ENCODE data around the gene DOCK9.

DOCK9 gene

DNA sequence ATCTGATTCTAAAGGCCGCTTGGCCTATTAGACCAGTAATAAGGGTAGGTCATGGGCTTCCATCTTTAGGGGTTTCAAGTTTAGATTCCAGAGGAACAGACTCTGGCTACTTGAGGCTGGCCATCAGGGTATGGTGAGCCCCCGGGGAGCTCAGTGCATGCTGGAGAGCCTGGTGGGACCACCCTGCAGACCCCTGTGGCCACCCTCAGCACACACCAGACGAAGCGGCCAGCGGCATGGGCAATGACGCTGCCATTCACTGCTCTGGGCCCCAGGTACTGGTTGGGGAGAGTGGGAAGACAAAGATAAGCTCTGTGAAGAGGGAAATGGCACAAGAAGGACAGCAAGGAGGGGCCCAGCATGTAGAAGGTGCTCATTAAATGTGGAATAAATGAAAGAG, 126.6 kb downstream of the DOCK9 start:
- no peaks in the 10 kb centered on the region for H3K27me3 ChIP-seq (ENCODE audit: control insufficient read depth in 2 of 2, insufficient read depth in 2 of 2, low read length in 2 of 2)
- H3K4me3 ChIP-seq (ENCODE audit: low read length in 2 of 2), result no peak overlapping the region
- H3K27ac ChIP-seq (ENCODE audit: low read depth in 2 of 2, low read length in 2 of 2), result no peak overlapping the region
- no peaks in the 10 kb centered on the region for H3K4me1 ChIP-seq (ENCODE audit: control insufficient read depth in 2 of 2, insufficient read depth in 2 of 2, low read length in 2 of 2)
- no peak overlapping the region for H3K9ac ChIP-seq (ENCODE audit: low read depth in 1 of 2, low read length in 2 of 2)
- H3K9me3 ChIP-seq (ENCODE audit: control insufficient read depth in 2 of 2, low read length in 2 of 2), result no peaks in the 10 kb centered on the region
- H3K36me3 ChIP-seq (ENCODE audit: control insufficient read depth in 2 of 2, insufficient read depth in 2 of 2, low read length in 2 of 2), result peaks cover 14 to 15% of the 10 kb centered on the region in 2 donors

DNA sequence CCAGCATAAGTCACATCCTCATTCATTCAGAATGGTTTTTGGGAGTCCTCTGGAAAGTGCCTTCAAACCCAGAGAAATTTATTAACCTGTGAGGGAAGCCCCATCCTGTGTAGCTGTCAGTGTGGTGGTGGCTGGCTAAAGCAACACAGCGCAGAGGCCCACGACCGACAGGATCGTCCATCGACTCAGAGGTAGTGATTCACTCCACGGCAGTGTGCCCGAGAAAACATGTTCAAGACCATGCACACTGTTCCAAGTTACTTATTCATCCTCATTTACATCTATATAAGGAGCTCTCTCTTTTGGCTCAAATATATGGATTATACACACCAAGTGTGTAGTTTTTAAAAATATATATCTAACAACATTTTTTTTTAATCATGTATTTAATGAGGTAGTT, 129.1 kb downstream of the DOCK9 start:
- Histone ChIP-seq H3K9me3 (ENCODE audit: control insufficient read depth in 2 of 2, low read length in 2 of 2) (no peaks in the 10 kb centered on the region), H3K36me3 (ENCODE audit: control insufficient read depth in 2 of 2, insufficient read depth in 2 of 2, low read length in 2 of 2) (peaks cover 12 to 16% of the 10 kb centered on the region in 2 donors), H3K27ac (ENCODE audit: low read depth in 2 of 2, low read length in 2 of 2) (no peak overlapping the region), H3K4me1 (ENCODE audit: control insufficient read depth in 2 of 2, insufficient read depth in 2 of 2, low read length in 2 of 2) (no peaks in the 10 kb centered on the region), H3K9ac (ENCODE audit: low read depth in 1 of 2, low read length in 2 of 2) (no peak overlapping the region), H3K27me3 (ENCODE audit: control insufficient read depth in 2 of 2, insufficient read depth in 2 of 2, low read length in 2 of 2) (no peaks in the 10 kb centered on the region), H3K4me3 (ENCODE audit: low read length in 2 of 2) (no peak overlapping the region)

GRCh38 chr13:98847780-98848179, 130.1 kb downstream of the DOCK9 start:
- no peak overlapping the region for H3K27ac ChIP-seq (ENCODE audit: low read depth in 2 of 2, low read length in 2 of 2)
- no peaks in the 10 kb centered on the region for H3K4me1 ChIP-seq (ENCODE audit: control insufficient read depth in 2 of 2, insufficient read depth in 2 of 2, low read length in 2 of 2)
- no peaks in the 10 kb centered on the region for H3K9me3 ChIP-seq (ENCODE audit: control insufficient read depth in 2 of 2, low read length in 2 of 2)
- peaks cover 9 to 16% of the 10 kb centered on the region in 2 donors for H3K36me3 ChIP-seq (ENCODE audit: control insufficient read depth in 2 of 2, insufficient read depth in 2 of 2, low read length in 2 of 2)
- H3K4me3 ChIP-seq (ENCODE audit: low read length in 2 of 2), result no peak overlapping the region
- H3K9ac ChIP-seq (ENCODE audit: low read depth in 1 of 2, low read length in 2 of 2), result no peak overlapping the region
- H3K27me3 ChIP-seq (ENCODE audit: control insufficient read depth in 2 of 2, insufficient read depth in 2 of 2, low read length in 2 of 2), result no peaks in the 10 kb centered on the region

DNA sequence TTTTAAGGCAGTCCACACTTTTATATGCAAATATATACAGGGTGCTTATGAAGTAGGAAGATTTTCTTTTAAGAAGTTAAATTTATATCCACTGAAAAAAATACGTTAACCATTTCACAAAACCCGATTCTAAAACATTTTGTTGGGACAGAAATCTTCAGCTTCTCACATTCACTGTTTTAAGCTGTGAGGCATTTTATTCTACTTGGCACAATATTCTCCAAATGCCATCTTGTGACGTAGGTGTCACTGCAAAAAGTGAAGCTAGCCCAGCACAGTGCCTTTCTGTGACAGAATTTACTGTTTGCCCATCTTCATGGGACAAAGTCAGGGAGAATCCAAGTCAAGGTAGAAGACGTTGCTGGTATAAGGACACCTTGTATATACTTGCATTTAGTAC, 130.9 kb downstream of the DOCK9 start:
- H3K9me3 ChIP-seq (ENCODE audit: control insufficient read depth in 2 of 2, low read length in 2 of 2), result no peaks in the 10 kb centered on the region
- H3K4me3 ChIP-seq (ENCODE audit: low read length in 2 of 2), result no peak overlapping the region
- H3K4me1 ChIP-seq (ENCODE audit: control insufficient read depth in 2 of 2, insufficient read depth in 2 of 2, low read length in 2 of 2), result no peaks in the 10 kb centered on the region
- H3K36me3 ChIP-seq (ENCODE audit: control insufficient read depth in 2 of 2, insufficient read depth in 2 of 2, low read length in 2 of 2), result peaks cover 9 to 16% of the 10 kb centered on the region in 2 donors
- H3K27ac ChIP-seq (ENCODE audit: low read depth in 2 of 2, low read length in 2 of 2), result no peak overlapping the region
- H3K9ac ChIP-seq (ENCODE audit: low read depth in 1 of 2, low read length in 2 of 2), result no peak overlapping the region
- H3K27me3 ChIP-seq (ENCODE audit: control insufficient read depth in 2 of 2, insufficient read depth in 2 of 2, low read length in 2 of 2), result no peaks in the 10 kb centered on the region

DNA sequence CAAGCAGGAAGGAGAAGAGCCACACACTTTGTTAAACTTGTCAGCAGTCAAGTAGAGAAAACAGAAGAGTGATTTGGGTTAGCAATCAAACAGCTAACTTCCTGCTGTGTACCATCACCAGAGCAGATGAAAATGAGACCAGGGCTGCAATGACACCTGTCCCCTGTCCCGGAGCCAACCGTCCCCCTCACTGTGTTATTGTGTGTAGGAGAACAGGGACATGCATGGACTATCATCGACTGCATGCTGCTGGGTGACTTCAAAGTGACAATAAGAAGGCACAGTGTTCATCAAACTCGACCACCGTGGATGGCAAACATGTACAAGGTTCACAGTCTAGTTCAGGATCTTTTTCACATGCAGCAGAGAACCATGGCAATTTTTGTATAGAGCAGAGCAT, 131.3 kb downstream of the DOCK9 start:
- Histone ChIP-seq H3K27ac (ENCODE audit: low read depth in 2 of 2, low read length in 2 of 2) (no peak overlapping the region), H3K4me3 (ENCODE audit: low read length in 2 of 2) (no peak overlapping the region)

DNA sequence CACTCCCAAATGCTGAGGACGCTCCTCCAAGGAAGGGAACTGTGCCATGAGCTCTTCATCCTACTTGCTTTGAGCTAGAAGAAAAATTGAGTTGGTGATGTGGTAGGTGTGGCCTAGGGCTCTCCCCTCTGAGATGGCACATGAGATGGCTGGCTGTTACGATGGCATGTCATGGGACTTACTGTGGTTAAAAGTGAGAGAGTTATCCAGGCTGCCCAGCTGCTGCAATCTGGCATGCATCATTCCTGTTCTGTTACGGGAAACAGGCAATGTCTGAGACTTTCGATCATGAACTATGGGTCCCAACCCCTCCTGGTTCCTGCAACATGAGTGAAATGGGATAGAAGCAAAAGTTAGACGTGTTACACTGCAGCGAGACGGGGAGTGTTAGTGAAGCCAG, 132.1 kb downstream of the DOCK9 start:
- Histone ChIP-seq H3K27ac (ENCODE audit: low read depth in 2 of 2, low read length in 2 of 2) (no peak overlapping the region), H3K27me3 (ENCODE audit: control insufficient read depth in 2 of 2, insufficient read depth in 2 of 2, low read length in 2 of 2) (no peaks in the 10 kb centered on the region), H3K4me3 (ENCODE audit: low read length in 2 of 2) (no peak overlapping the region), H3K9me3 (ENCODE audit: control insufficient read depth in 2 of 2, low read length in 2 of 2) (no peaks in the 10 kb centered on the region), H3K4me1 (ENCODE audit: control insufficient read depth in 2 of 2, insufficient read depth in 2 of 2, low read length in 2 of 2) (no peaks in the 10 kb centered on the region), H3K36me3 (ENCODE audit: control insufficient read depth in 2 of 2, insufficient read depth in 2 of 2, low read length in 2 of 2) (peaks cover 6 to 16% of the 10 kb centered on the region in 2 donors), H3K9ac (ENCODE audit: low read depth in 1 of 2, low read length in 2 of 2) (no peak overlapping the region)

More for the DNA sequence above, 131.3 kb downstream of the DOCK9 start:
- Histone ChIP-seq H3K9me3 (ENCODE audit: control insufficient read depth in 2 of 2, low read length in 2 of 2) (no peaks in the 10 kb centered on the region), H3K9ac (ENCODE audit: low read depth in 1 of 2, low read length in 2 of 2) (no peak overlapping the region), H3K4me1 (ENCODE audit: control insufficient read depth in 2 of 2, insufficient read depth in 2 of 2, low read length in 2 of 2) (no peaks in the 10 kb centered on the region), H3K36me3 (ENCODE audit: control insufficient read depth in 2 of 2, insufficient read depth in 2 of 2, low read length in 2 of 2) (peaks cover 9 to 16% of the 10 kb centered on the region in 2 donors), H3K27me3 (ENCODE audit: control insufficient read depth in 2 of 2, insufficient read depth in 2 of 2, low read length in 2 of 2) (no peaks in the 10 kb centered on the region)

DNA sequence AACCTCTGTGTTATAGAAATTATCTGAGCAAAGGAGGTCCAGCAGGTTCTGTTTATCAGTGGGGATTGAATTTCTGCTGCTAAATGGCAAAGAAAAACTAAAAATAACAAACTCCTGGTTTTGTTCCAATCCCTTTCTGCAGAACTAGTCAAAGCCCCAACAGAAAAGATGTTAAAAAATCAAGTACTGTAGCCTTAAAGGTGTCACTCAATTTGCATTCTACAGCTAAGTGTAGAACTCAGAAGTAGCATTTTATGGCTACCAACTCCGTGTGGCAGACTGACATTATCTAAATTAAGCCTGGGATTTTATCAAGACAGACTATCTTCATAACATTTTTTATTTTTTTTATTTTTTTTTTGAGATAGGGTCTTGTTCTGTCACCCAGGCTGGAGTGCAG, 133.8 kb downstream of the DOCK9 start:
- H3K9me3 ChIP-seq (ENCODE audit: control insufficient read depth in 2 of 2, low read length in 2 of 2), result no peaks in the 10 kb centered on the region
- no peak overlapping the region for H3K27ac ChIP-seq (ENCODE audit: low read depth in 2 of 2, low read length in 2 of 2)
- no peaks in the 10 kb centered on the region for H3K27me3 ChIP-seq (ENCODE audit: control insufficient read depth in 2 of 2, insufficient read depth in 2 of 2, low read length in 2 of 2)
- H3K4me3 ChIP-seq (ENCODE audit: low read length in 2 of 2), result no peak overlapping the region
- no peak overlapping the region for H3K9ac ChIP-seq (ENCODE audit: low read depth in 1 of 2, low read length in 2 of 2)
- H3K36me3 ChIP-seq (ENCODE audit: control insufficient read depth in 2 of 2, insufficient read depth in 2 of 2, low read length in 2 of 2), result peaks cover 6 to 13% of the 10 kb centered on the region in 2 donors
- no peaks in the 10 kb centered on the region for H3K4me1 ChIP-seq (ENCODE audit: control insufficient read depth in 2 of 2, insufficient read depth in 2 of 2, low read length in 2 of 2)

- Histone ChIP-seq H3K27ac (ENCODE audit: low read depth in 2 of 2, low read length in 2 of 2) (no peak overlapping the region), H3K9me3 (ENCODE audit: control insufficient read depth in 2 of 2, low read length in 2 of 2) (no peaks in the 10 kb centered on the region), H3K9ac (ENCODE audit: low read depth in 1 of 2, low read length in 2 of 2) (no peak overlapping the region), H3K4me1 (ENCODE audit: control insufficient read depth in 2 of 2, insufficient read depth in 2 of 2, low read length in 2 of 2) (no peaks in the 10 kb centered on the region), H3K27me3 (ENCODE audit: control insufficient read depth in 2 of 2, insufficient read depth in 2 of 2, low read length in 2 of 2) (no peaks in the 10 kb centered on the region), H3K36me3 (ENCODE audit: control insufficient read depth in 2 of 2, insufficient read depth in 2 of 2, low read length in 2 of 2) (peaks cover 6 to 13% of the 10 kb centered on the region in 2 donors), H3K4me3 (ENCODE audit: low read length in 2 of 2) (no peak overlapping the region)
These were observed 134.4 kb downstream of the DOCK9 start for GRCh38 chr13:98843482-98843877.

- Histone ChIP-seq H3K36me3 (ENCODE audit: control insufficient read depth in 2 of 2, insufficient read depth in 2 of 2, low read length in 2 of 2) (peaks cover 6 to 13% of the 10 kb centered on the region in 2 donors), H3K4me3 (ENCODE audit: low read length in 2 of 2) (no peak overlapping the region), H3K9me3 (ENCODE audit: control insufficient read depth in 2 of 2, low read length in 2 of 2) (no peaks in the 10 kb centered on the region), H3K9ac (ENCODE audit: low read depth in 1 of 2, low read length in 2 of 2) (no peak overlapping the region), H3K4me1 (ENCODE audit: control insufficient read depth in 2 of 2, insufficient read depth in 2 of 2, low read length in 2 of 2) (no peaks in the 10 kb centered on the region), H3K27me3 (ENCODE audit: control insufficient read depth in 2 of 2, insufficient read depth in 2 of 2, low read length in 2 of 2) (no peaks in the 10 kb centered on the region), H3K27ac (ENCODE audit: low read depth in 2 of 2, low read length in 2 of 2) (no peak overlapping the region)
These were observed 134.9 kb downstream of the DOCK9 start for GRCh38 chr13:98842858-98843481.

- no peaks in the 10 kb centered on the region for H3K27me3 ChIP-seq (ENCODE audit: control insufficient read depth in 2 of 2, insufficient read depth in 2 of 2, low read length in 2 of 2)
- H3K36me3 ChIP-seq (ENCODE audit: control insufficient read depth in 2 of 2, insufficient read depth in 2 of 2, low read length in 2 of 2), result peaks cover 10 to 15% of the 10 kb centered on the region in 2 donors
- H3K4me3 ChIP-seq (ENCODE audit: low read length in 2 of 2), result no peak overlapping the region
- no peaks in the 10 kb centered on the region for H3K9me3 ChIP-seq (ENCODE audit: control insufficient read depth in 2 of 2, low read length in 2 of 2)
- H3K4me1 ChIP-seq (ENCODE audit: control insufficient read depth in 2 of 2, insufficient read depth in 2 of 2, low read length in 2 of 2), result no peaks in the 10 kb centered on the region
- no peak overlapping the region for H3K9ac ChIP-seq (ENCODE audit: low read depth in 1 of 2, low read length in 2 of 2)
- no peak overlapping the region for H3K27ac ChIP-seq (ENCODE audit: low read depth in 2 of 2, low read length in 2 of 2)
These were observed 135.8 kb downstream of the DOCK9 start for GRCh38 chr13:98842070-98842469.
